ENCODE results near the gene TNNT3. TPM values are rescaled to one million over a fixed set of nuclear protein-coding genes. Genes with fewer than 3 reads are reported as not detected.

TNNT3 gene
- total RNA-seq, 1 donor: not detected

DNA sequence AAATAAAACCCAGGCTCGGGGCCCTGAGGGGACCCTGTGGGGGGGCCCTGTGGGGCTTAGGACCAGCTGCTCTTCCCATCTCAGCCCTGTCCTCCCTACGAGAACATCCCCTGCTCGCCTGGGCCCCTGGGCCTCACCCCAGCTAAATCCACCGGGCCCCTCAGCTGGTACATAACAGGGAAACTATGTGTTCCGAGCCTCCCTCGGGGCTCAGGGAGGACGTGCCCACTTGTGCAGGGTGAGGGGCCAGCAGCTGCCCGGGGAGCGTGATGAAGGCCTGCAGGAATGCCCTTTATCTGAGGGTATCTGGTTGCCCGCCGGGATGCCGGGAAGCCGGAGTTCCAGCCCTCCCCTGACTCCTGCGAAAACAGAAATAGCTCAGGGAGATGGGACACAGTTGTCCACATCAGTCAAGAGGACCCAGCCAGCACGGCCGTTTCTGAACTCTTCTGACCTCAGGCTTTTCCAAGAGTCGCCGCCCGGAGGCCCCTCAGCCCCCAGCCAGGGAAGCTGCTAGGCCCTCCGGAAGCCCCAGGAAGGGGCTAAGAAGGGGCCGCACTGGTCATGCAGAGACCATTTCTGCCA is 48.2 kb downstream of the TNNT3 start:
- no peak for DNase-seq (ENCODE audit: low read depth)
- TF ChIP-seq, protein P1, sequence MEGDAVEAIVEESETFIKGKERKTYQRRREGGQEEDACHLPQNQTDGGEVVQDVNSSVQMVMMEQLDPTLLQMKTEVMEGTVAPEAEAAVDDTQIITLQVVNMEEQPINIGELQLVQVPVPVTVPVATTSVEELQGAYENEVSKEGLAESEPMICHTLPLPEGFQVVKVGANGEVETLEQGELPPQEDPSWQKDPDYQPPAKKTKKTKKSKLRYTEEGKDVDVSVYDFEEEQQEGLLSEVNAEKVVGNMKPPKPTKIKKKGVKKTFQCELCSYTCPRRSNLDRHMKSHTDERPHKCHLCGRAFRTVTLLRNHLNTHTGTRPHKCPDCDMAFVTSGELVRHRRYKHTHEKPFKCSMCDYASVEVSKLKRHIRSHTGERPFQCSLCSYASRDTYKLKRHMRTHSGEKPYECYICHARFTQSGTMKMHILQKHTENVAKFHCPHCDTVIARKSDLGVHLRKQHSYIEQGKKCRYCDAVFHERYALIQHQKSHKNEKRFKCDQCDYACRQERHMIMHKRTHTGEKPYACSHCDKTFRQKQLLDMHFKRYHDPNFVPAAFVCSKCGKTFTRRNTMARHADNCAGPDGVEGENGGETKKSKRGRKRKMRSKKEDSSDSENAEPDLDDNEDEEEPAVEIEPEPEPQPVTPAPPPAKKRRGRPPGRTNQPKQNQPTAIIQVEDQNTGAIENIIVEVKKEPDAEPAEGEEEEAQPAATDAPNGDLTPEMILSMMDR (IDR thresholded peaks at IDR 0.05; ENCODE audit: insufficient read depth, low read depth, low read length): no peak
- no peak overlapping the region for H3K4me3 ChIP-seq (ENCODE audit: low read depth, low read length)

DNA sequence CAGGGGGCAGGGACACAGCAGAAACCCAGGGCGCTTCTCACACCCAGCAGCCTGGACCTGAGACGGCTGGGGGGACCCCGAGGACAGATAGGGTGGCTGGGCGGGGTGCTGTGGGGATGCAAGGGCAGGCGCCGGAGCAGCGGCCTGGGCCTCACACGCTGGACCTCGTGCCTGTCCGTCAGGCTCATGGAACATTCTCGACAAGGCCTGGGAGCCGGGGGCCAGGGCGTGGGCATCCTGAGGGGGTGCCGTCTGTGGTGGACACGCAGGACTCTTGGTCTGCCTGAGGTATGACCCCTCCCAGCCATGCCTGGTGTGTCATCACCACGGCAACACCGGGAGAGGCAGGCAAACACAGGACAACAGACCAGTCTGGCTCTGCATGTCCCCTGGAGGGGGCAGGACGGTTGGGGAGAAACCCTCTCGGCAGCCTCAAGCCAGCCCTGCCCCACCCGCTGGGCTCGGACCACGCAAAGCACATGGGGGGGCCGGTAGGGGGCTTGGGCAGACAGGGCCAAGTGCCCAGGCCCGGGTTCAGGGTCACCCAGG is 49.0 kb downstream of the TNNT3 start:
- TF ChIP-seq, protein P1 (IDR thresholded peaks at IDR 0.05; ENCODE audit: insufficient read depth, low read depth, low read length): no peak
- H3K4me3 ChIP-seq (ENCODE audit: low read depth, low read length): no peak overlapping the region
- DNase-seq (ENCODE audit: low read depth): no peak

DNA sequence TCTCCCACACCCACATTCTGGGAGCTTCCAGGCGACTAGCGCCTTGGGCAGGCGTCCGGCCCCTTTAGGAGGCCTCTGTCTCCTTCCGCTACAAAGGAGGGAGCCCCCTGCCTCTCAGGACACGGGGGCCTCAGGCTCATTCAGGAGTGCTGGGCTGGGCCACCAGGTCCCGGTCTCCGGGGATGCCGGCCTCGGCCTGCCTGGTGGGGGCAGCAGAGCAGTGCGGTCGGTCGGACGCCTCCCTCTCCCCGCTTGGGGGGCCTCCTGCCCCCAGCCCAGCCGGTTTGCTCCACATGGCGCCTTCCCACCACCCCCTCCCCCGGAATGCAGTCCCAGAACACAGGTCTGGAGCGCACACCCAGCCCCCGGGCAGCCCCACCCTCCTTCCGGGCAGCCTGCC is 49.5 kb downstream of the TNNT3 start:
- H3K4me3 ChIP-seq (ENCODE audit: low read depth, low read length): no peak overlapping the region
- no peak for DNase-seq (ENCODE audit: low read depth)
- TF ChIP-seq, protein P1 (IDR thresholded peaks at IDR 0.05; ENCODE audit: insufficient read depth, low read depth, low read length): no peak

DNA sequence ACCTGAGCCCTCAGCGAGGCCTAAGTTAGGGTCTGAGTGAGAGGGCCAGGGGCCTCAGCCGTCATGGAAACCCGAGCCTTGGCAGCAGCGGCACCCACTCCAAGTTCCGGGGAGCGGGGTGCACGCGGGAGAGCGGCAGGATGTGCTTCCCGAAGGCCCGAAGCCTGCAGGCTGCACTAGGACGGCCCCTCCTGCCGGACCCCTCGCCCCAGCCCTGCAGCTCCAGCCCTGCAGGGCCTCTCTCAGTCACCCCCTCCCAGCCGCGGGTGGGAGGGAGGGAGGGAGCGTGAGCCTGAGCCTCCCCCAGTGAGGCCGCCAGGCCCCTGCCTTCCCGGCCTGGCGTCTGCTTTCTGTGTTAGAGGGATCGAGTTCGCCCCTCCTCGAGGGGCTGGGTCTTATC is 50.3 kb downstream of the TNNT3 start:
- no peak for DNase-seq (ENCODE audit: low read depth)
- TF ChIP-seq, protein P1 (IDR thresholded peaks at IDR 0.05; ENCODE audit: insufficient read depth, low read depth, low read length): no peak
- no peak overlapping the region for H3K4me3 ChIP-seq (ENCODE audit: low read depth, low read length)

DNA sequence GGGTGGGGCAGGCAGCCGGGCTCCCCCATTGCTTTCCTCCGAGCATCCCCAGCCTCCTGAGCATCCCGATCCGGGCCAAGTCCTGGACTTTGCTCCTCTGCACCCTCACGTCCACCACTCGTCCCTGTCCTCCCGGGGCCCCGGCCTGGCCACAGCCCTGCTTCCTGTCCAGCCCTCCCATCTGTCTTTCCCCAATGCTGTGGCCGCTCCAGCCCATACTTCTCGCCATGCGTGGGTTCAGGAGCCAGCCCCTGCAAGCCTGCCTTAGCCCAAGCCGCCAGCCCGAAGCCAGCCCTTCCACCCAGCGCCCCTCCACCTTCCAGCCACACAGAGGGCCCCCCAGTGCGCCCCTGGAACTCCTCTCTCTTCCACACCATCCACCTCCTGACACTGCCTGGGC is 51.5 kb downstream of the TNNT3 start:
- DNase-seq (ENCODE audit: low read depth): no peak
- H3K4me3 ChIP-seq (ENCODE audit: low read depth, low read length): no peak overlapping the region
- TF ChIP-seq, protein P1 (IDR thresholded peaks at IDR 0.05; ENCODE audit: insufficient read depth, low read depth, low read length): no peak

DNA sequence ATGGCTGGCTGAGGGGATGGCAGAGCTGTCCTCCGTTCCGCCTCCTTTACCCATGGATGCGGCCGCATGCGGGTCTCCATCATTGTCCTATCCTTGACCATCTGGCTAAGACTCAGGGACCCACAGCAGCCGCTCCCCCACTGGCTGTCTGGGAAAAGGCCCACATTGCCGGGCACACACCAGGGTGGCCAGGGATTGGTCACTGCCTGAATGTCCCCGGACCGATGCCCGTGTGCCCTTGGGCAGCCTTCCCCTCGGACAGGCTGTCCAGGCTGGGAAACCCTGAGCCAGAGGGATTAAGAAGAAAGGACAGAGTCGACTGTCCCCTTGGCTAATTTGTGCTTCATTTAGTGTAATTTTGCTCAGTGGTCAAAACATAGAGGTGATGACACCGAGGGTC is 55.7 kb downstream of the TNNT3 start:
- TF ChIP-seq, protein P1 (IDR thresholded peaks at IDR 0.05; ENCODE audit: insufficient read depth, low read depth, low read length): no peak
- H3K4me3 ChIP-seq (ENCODE audit: low read depth, low read length): no peak overlapping the region
- DNase-seq (ENCODE audit: low read depth): no peak
